GM12892 (cell line): ENCODE data around the gene LMBR1.

Experiments used
- POLR2A ChIP-seq: IDR thresholded peaks from 2 replicates; pipeline ENCODE4 v1.6.1; 2011; ENCODE audit warnings: low read depth, low read length, control low read depth
- POLR2AphosphoS5 ChIP-seq: IDR thresholded peaks from 2 replicates; pipeline ENCODE4 v1.6.1; 2011; ENCODE audit warnings: low read depth, low read length, control low read depth

DNA sequence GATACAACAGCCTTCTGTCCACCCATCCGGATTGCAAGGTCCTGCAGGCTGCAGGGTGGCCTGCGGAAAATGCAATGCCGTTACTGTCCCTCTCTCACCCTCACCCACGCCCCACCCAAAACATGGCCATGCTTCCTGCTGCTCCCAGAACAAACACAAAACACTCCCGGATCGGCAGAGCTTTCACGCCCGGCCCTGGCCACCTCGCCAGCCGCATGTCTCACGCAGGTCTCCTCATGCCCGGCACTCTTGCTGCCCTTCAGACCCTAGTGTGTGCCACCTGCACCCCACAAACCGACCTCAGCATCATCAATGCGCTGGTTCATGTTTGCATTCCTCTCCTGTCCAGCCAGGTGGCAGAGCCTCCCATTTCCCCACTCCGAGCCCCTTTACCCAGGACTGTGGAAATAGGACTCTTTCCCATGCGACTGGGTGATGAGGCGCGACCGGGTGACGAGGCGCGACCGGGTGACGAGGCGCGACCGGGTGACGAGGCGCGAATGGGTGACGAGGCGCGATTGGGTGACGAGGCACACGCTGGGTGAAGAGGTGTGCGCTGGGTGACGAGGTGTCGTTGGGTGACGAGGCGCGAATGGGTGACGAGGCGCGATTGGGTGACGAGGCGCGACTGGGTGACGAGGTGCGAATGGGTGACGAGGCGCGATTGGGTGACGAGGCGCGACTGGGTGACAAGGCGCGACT, 47.6 kb upstream of the LMBR1 start:
- TF ChIP-seq POLR2A (no peak), POLR2AphosphoS5 (no peak)
